AG10803 (cell line): ENCODE results near the gene PLCB1.

Experiments used
- DNase-seq: peaks from one replicate; pipeline ENCODE4 v3.0.0; 2010; ENCODE audit warnings: low read depth
- H3K4me3 ChIP-seq: 2 replicates; pipeline ENCODE4 v1.5.1; 2011; ENCODE audit warnings: mild to moderate bottlenecking, low read length, control low read depth
- CTCF ChIP-seq: conservative IDR thresholded peaks from 2 replicates; pipeline ENCODE4 v1.5.1; 2011; ENCODE audit warnings: mild to moderate bottlenecking, low read length, control low read depth, inconsistent platforms

PLCB1 gene

GRCh38 chr20:8318965-8319625 lies 187.0 kb downstream of the PLCB1 start:
- DNase-seq = no peak
- H3K4me3 ChIP-seq = no peak overlapping the region
- TF ChIP-seq CTCF = no peak

GRCh38 chr20:8320306-8320705 lies 188.2 kb downstream of the PLCB1 start:
- no peak overlapping the region for H3K4me3 ChIP-seq
- TF ChIP-seq CTCF = no peak
- DNase-seq = no peak

GRCh38 chr20:8321001-8321400 lies 188.9 kb downstream of the PLCB1 start:
- DNase-seq = no peak
- no peak for TF ChIP-seq CTCF
- H3K4me3 ChIP-seq = no peak overlapping the region

GRCh38 chr20:8322662-8323217 lies 190.7 kb downstream of the PLCB1 start:
- TF ChIP-seq CTCF = no peak
- no peak overlapping the region for H3K4me3 ChIP-seq
- no peak for DNase-seq

GRCh38 chr20:8326191-8326590 lies 194.1 kb downstream of the PLCB1 start:
- no peak for TF ChIP-seq CTCF
- DNase-seq = no peak
- H3K4me3 ChIP-seq = no peak overlapping the region

GRCh38 chr20:8326899-8327298 lies 194.8 kb downstream of the PLCB1 start:
- no peak for DNase-seq
- H3K4me3 ChIP-seq = no peak overlapping the region
- TF ChIP-seq CTCF = no peak

- no peak for TF ChIP-seq CTCF
- H3K4me3 ChIP-seq = no peak overlapping the region
- DNase-seq = no peak
Observed at GRCh38 chr20:8328189-8328588, 196.1 kb downstream of the PLCB1 start.
